Jurkat, Clone E6-1 (cell line): ENCODE results near the gene PDCD6IP. TPM values are rescaled to one million over a fixed set of nuclear protein-coding genes. Genes with fewer than 3 reads are reported as not detected.
"Not testable (repeated sequence)": the region's sequence is repeated elsewhere in the genome, so short reads cannot be mapped to it uniquely, and the experiment has no call there.

Source experiments
- DNase-seq: peaks from one replicate; pipeline ENCODE4 v3.0.0-alpha.2; 2011; ENCODE audit warnings: low read depth, low spot score
- H3K4me3 ChIP-seq: 2 replicates; pipeline ENCODE4 v1.5.1; 2011; ENCODE audit warnings: mild to moderate bottlenecking, low read length, control low read depth, moderate library complexity
- polyA plus RNA-seq: library from polyadenylated mRNA; unstranded; fragments of >200 nt; gene quantifications from one replicate; pipeline ENCODE4 v1.2.1, GENCODE V29; 2012; ENCODE audit warnings: missing spikeins; ENCODE audit not compliant: insufficient read length, insufficient read depth

Gene PDCD6IP
- 151 TPM for polyA plus RNA-seq

- peak; percentile 81 for DNase-seq
- H3K4me3 ChIP-seq, result peak within 1 kb of the TSS; percentile 88
These were observed at the start of gene PDCD6IP for GRCh38 chr3:33798418-33799201. Gene PDCD6IP, plus strand, starts transcription at chr3:33798630. Its CDS starts 99 bp downstream, at chr3:33798729.

- H3K4me3 ChIP-seq, result no peak overlapping the region
- DNase-seq, result no peak
These were observed 48.8 kb upstream of the PDCD6IP start for GRCh38 chr3:33749546-33750210.

- H3K4me3 ChIP-seq, result no peak overlapping the region
- DNase-seq, result no peak
These were observed 48.2 kb upstream of the PDCD6IP start for GRCh38 chr3:33750211-33750548.

GRCh38 chr3:33751336-33751735, 47.1 kb upstream of the PDCD6IP start:
- DNase-seq, result no peak

GRCh38 chr3:33754391-33754790, 44.0 kb upstream of the PDCD6IP start:
- H3K4me3 ChIP-seq, DNase-seq: not testable (repeated sequence)

More at GRCh38 chr3:33751336-33751735, 47.1 kb upstream of the PDCD6IP start:
- no peak overlapping the region for H3K4me3 ChIP-seq

- no peak for DNase-seq
- H3K4me3 ChIP-seq, result no peak overlapping the region
These were observed 40.1 kb upstream of the PDCD6IP start for GRCh38 chr3:33758281-33758680.

- H3K4me3 ChIP-seq, result no peak overlapping the region
- no peak for DNase-seq
These were observed 39.6 kb upstream of the PDCD6IP start for GRCh38 chr3:33758864-33759263.

- DNase-seq, result no peak
- H3K4me3 ChIP-seq, result no peak overlapping the region
These were observed 29.7 kb upstream of the PDCD6IP start for GRCh38 chr3:33768578-33769330.

GRCh38 chr3:33773637-33774036, 24.8 kb upstream of the PDCD6IP start:
- no peak for DNase-seq

GRCh38 chr3:33775363-33775762, 23.1 kb upstream of the PDCD6IP start:
- DNase-seq, result no peak
- H3K4me3 ChIP-seq, result no peak overlapping the region

More at GRCh38 chr3:33773637-33774036, 24.8 kb upstream of the PDCD6IP start:
- H3K4me3 ChIP-seq, result no peak overlapping the region

GRCh38 chr3:33777996-33778395, 20.4 kb upstream of the PDCD6IP start:
- no peak for DNase-seq
- H3K4me3 ChIP-seq, result no peak overlapping the region

- DNase-seq, result no peak
These were observed 18.7 kb upstream of the PDCD6IP start for GRCh38 chr3:33779751-33780150.

GRCh38 chr3:33781413-33781812, 17.0 kb upstream of the PDCD6IP start:
- DNase-seq, H3K4me3 ChIP-seq: not testable (repeated sequence)

More at GRCh38 chr3:33779751-33780150, 18.7 kb upstream of the PDCD6IP start:
- no peak overlapping the region for H3K4me3 ChIP-seq

- no peak overlapping the region for H3K4me3 ChIP-seq
- DNase-seq, result no peak
These were observed 11.7 kb upstream of the PDCD6IP start for GRCh38 chr3:33786565-33787327.

GRCh38 chr3:33787328-33788009, 11.0 kb upstream of the PDCD6IP start:
- DNase-seq, result peak; percentile 59
- no peak overlapping the region for H3K4me3 ChIP-seq

GRCh38 chr3:33789183-33789954, 9.1 kb upstream of the PDCD6IP start:
- H3K4me3 ChIP-seq, result no peak overlapping the region
- peak; percentile 36 for DNase-seq

- H3K4me3 ChIP-seq, result no peak overlapping the region
- no peak for DNase-seq
These were observed 8.3 kb upstream of the PDCD6IP start for GRCh38 chr3:33790091-33790490.
